ENCODE results near the gene GMFB.
"Not testable (repeated sequence)": the region's sequence is repeated elsewhere in the genome, so short reads cannot be mapped to it uniquely, and the experiment has no call there.

GMFB gene

GRCh38 chr14:54472315-54472714 lies 16.5 kb downstream of the GMFB start:
- Histone ChIP-seq H3K9ac (ENCODE audit: low read length) (no peak overlapping the region), H3K36me3 (ENCODE audit: control insufficient read depth, insufficient read depth, low read length) (no peaks in the 10 kb centered on the region), H3K9me3 (ENCODE audit: control insufficient read depth, low read length) (peaks cover 4% of the 10 kb centered on the region), H3K4me1 (ENCODE audit: control insufficient read depth, insufficient read depth, low read length) (peaks cover 16% of the 10 kb centered on the region), H3K27me3 (ENCODE audit: control insufficient read depth, insufficient read depth, low read length) (no peaks in the 10 kb centered on the region), H3K4me3 (ENCODE audit: low read length) (no peak overlapping the region)

GRCh38 chr14:54471641-54472040 lies 17.1 kb downstream of the GMFB start:
- no peak overlapping the region for H3K4me3 ChIP-seq (ENCODE audit: low read length)
- no peaks in the 10 kb centered on the region for H3K36me3 ChIP-seq (ENCODE audit: control insufficient read depth, insufficient read depth, low read length)
- H3K9me3 ChIP-seq (ENCODE audit: control insufficient read depth, low read length): peaks cover 6% of the 10 kb centered on the region
- H3K9ac ChIP-seq (ENCODE audit: low read length): no peak overlapping the region
- H3K27me3 ChIP-seq (ENCODE audit: control insufficient read depth, insufficient read depth, low read length): no peaks in the 10 kb centered on the region
- H3K4me1 ChIP-seq (ENCODE audit: control insufficient read depth, insufficient read depth, low read length): peaks cover 16% of the 10 kb centered on the region

GRCh38 chr14:54470701-54471100 lies 18.1 kb downstream of the GMFB start:
- Histone ChIP-seq H3K27me3 (ENCODE audit: control insufficient read depth, insufficient read depth, low read length) (no peaks in the 10 kb centered on the region), H3K9me3 (ENCODE audit: control insufficient read depth, low read length) (peaks cover 6% of the 10 kb centered on the region), H3K4me3 (ENCODE audit: low read length) (no peak overlapping the region), H3K9ac (ENCODE audit: low read length) (no peak overlapping the region), H3K4me1 (ENCODE audit: control insufficient read depth, insufficient read depth, low read length) (peaks cover 16% of the 10 kb centered on the region), H3K36me3 (ENCODE audit: control insufficient read depth, insufficient read depth, low read length) (no peaks in the 10 kb centered on the region)

DNA sequence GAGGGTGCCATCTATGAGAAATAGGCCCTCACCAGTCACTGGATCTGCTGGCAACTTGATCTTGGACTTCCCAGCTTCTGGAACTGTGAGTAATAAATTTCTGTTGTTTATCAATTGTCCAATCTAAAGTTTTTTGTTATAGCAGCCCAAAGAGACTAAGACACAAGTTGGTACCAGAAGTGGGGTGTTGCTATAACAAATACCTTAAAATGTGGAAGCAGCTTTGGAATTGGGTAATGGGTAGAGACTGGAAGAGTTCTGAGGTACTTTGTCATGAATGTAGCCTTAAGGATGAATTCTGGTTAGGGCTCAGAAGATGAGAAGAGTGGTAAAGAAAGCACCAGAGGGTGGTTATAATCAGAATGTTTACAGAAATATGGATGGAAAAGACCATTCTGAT lies 21.5 kb downstream of the GMFB start:
- Histone ChIP-seq H3K36me3 (ENCODE audit: control insufficient read depth, insufficient read depth, low read length) (no peaks in the 10 kb centered on the region), H3K9me3 (ENCODE audit: control insufficient read depth, low read length) (peaks cover 6% of the 10 kb centered on the region), H3K4me1 (ENCODE audit: control insufficient read depth, insufficient read depth, low read length) (peaks cover 16% of the 10 kb centered on the region)

GRCh38 chr14:54465654-54466053 lies 23.1 kb downstream of the GMFB start:
- H3K9ac ChIP-seq (ENCODE audit: low read length): no peak overlapping the region
- no peak overlapping the region for H3K4me3 ChIP-seq (ENCODE audit: low read length)
- no peaks in the 10 kb centered on the region for H3K36me3 ChIP-seq (ENCODE audit: control insufficient read depth, insufficient read depth, low read length)
- peaks cover 20% of the 10 kb centered on the region for H3K27me3 ChIP-seq (ENCODE audit: control insufficient read depth, insufficient read depth, low read length)
- peaks cover 6% of the 10 kb centered on the region for H3K9me3 ChIP-seq (ENCODE audit: control insufficient read depth, low read length)
- H3K4me1 ChIP-seq (ENCODE audit: control insufficient read depth, insufficient read depth, low read length): peaks cover 4% of the 10 kb centered on the region

More for the DNA sequence above, 21.5 kb downstream of the GMFB start:
- no peak overlapping the region for H3K4me3 ChIP-seq (ENCODE audit: low read length)
- H3K9ac ChIP-seq (ENCODE audit: low read length): no peak overlapping the region
- H3K27me3 ChIP-seq (ENCODE audit: control insufficient read depth, insufficient read depth, low read length): peaks cover 13% of the 10 kb centered on the region

DNA sequence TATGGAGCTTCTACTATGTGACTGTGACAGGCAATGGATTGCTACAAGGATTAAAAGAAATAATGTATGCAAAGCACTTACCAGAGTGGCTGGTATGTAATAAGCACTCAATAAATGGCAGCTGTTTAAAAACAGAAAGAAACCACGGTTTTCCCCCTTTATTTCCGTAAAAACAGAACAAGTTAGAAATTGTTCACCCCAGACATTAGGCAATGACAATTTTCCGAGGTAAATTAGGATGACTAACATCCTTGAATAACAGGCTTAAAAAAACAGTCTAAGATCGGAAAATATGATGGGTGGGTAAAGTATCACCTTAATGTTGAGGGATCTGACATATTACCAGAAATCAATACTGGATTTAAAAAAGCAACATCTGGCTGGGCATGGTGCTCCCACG lies 26.7 kb downstream of the GMFB start:
- Histone ChIP-seq H3K27me3 (ENCODE audit: control insufficient read depth, insufficient read depth, low read length) (peaks cover 39% of the 10 kb centered on the region), H3K36me3 (ENCODE audit: control insufficient read depth, insufficient read depth, low read length) (no peaks in the 10 kb centered on the region), H3K9me3 (ENCODE audit: control insufficient read depth, low read length) (peaks cover 9% of the 10 kb centered on the region), H3K4me1 (ENCODE audit: control insufficient read depth, insufficient read depth, low read length) (no peaks in the 10 kb centered on the region), H3K9ac (ENCODE audit: low read length) (no peak overlapping the region), H3K4me3 (ENCODE audit: low read length) (no peak overlapping the region)

GRCh38 chr14:54459106-54459505 lies 29.7 kb downstream of the GMFB start:
- no peaks in the 10 kb centered on the region for H3K4me1 ChIP-seq (ENCODE audit: control insufficient read depth, insufficient read depth, low read length)
- H3K36me3 ChIP-seq (ENCODE audit: control insufficient read depth, insufficient read depth, low read length): no peaks in the 10 kb centered on the region
- H3K9me3 ChIP-seq (ENCODE audit: control insufficient read depth, low read length): peaks cover 9% of the 10 kb centered on the region
- no peak overlapping the region for H3K4me3 ChIP-seq (ENCODE audit: low read length)
- no peak overlapping the region for H3K9ac ChIP-seq (ENCODE audit: low read length)
- H3K27me3 ChIP-seq (ENCODE audit: control insufficient read depth, insufficient read depth, low read length): peaks cover 43% of the 10 kb centered on the region

DNA sequence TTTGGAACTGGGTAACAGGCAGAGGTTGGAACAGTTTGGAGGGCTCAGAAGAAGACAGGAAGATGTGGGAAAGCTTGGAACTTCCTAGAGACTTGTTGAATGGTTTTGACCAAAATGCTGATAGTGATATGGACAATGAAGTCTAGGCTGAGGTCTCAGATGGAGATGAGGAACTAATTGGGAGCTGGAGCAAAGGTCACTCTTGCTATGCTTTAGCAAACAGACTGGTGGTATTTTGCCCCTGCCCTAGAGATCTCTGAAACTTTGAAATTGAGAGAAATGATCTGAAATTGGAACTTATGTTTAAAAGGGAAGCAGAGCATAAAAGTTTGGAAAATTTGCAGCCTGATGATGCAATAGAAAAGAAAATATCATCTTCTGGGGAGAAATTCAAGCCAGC lies 30.2 kb downstream of the GMFB start:
- peaks cover 40% of the 10 kb centered on the region for H3K27me3 ChIP-seq (ENCODE audit: control insufficient read depth, insufficient read depth, low read length)

DNA sequence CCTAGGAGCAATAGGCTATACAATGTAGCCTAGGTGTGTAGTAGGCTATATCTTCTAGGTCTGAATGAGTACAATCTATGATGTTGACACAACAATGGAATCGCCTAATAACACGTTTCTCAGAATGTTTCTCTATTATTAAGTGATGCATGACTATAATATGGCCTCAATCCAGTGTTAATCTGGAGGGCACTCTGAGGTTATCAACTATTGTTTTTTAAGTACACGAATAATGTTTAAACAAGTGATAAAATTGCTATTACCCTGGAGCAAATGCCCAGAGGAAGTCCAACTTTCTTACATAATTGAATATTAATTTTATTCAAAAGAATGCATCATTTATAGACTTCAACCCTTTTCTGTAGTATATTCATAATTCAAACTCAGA lies 31.2 kb downstream of the GMFB start:
- H3K36me3 ChIP-seq (ENCODE audit: control insufficient read depth, insufficient read depth, low read length): no peaks in the 10 kb centered on the region
- H3K9me3 ChIP-seq (ENCODE audit: control insufficient read depth, low read length): peaks cover 9% of the 10 kb centered on the region
- H3K27me3 ChIP-seq (ENCODE audit: control insufficient read depth, insufficient read depth, low read length): peaks cover 31% of the 10 kb centered on the region

More for the DNA sequence above, 30.2 kb downstream of the GMFB start:
- not testable (repeated sequence) for H3K4me1 ChIP-seq (ENCODE audit: control insufficient read depth, insufficient read depth, low read length); H3K4me3 ChIP-seq (ENCODE audit: low read length); H3K36me3 ChIP-seq (ENCODE audit: control insufficient read depth, insufficient read depth, low read length); H3K9me3 ChIP-seq (ENCODE audit: control insufficient read depth, low read length); H3K9ac ChIP-seq (ENCODE audit: low read length)

GRCh38 chr14:54456820-54457608 lies 31.8 kb downstream of the GMFB start:
- not testable (repeated sequence) for H3K4me3 ChIP-seq (ENCODE audit: low read length); H3K9ac ChIP-seq (ENCODE audit: low read length); H3K4me1 ChIP-seq (ENCODE audit: control insufficient read depth, insufficient read depth, low read length); H3K36me3 ChIP-seq (ENCODE audit: control insufficient read depth, insufficient read depth, low read length); H3K9me3 ChIP-seq (ENCODE audit: control insufficient read depth, low read length)
- peaks cover 30% of the 10 kb centered on the region for H3K27me3 ChIP-seq (ENCODE audit: control insufficient read depth, insufficient read depth, low read length)

More for the DNA sequence above, 31.2 kb downstream of the GMFB start:
- H3K4me1 ChIP-seq (ENCODE audit: control insufficient read depth, insufficient read depth, low read length): no peaks in the 10 kb centered on the region
- no peak overlapping the region for H3K4me3 ChIP-seq (ENCODE audit: low read length)
- no peak overlapping the region for H3K9ac ChIP-seq (ENCODE audit: low read length)

GRCh38 chr14:54455363-54455762 lies 33.4 kb downstream of the GMFB start:
- Histone ChIP-seq H3K9ac (ENCODE audit: low read length) (no peak overlapping the region), H3K36me3 (ENCODE audit: control insufficient read depth, insufficient read depth, low read length) (no peaks in the 10 kb centered on the region), H3K9me3 (ENCODE audit: control insufficient read depth, low read length) (peaks cover 9% of the 10 kb centered on the region), H3K4me3 (ENCODE audit: low read length) (no peak overlapping the region), H3K4me1 (ENCODE audit: control insufficient read depth, insufficient read depth, low read length) (no peaks in the 10 kb centered on the region), H3K27me3 (ENCODE audit: control insufficient read depth, insufficient read depth, low read length) (peaks cover 30% of the 10 kb centered on the region)

DNA sequence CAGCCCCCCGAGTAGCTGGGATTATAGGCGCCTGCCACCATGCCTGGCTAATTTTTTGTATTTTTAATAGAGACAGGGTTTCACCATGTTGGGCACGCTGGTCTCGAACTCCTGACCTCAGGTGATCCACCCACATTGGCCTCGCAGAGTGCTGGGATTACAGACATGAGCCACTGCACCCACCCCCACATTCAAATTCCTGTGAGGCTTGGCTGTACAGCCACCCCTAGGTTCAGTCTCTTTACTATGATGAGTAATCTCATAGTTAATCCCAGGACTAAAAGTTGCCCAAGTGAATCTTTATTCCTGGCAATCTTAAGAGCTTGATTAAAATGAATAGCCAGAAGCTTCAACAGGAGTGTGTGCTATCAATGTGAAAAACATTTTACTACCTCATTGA lies 34.8 kb downstream of the GMFB start:
- not testable (repeated sequence) for H3K4me3 ChIP-seq (ENCODE audit: low read length); H3K36me3 ChIP-seq (ENCODE audit: control insufficient read depth, insufficient read depth, low read length); H3K9me3 ChIP-seq (ENCODE audit: control insufficient read depth, low read length); H3K4me1 ChIP-seq (ENCODE audit: control insufficient read depth, insufficient read depth, low read length); H3K9ac ChIP-seq (ENCODE audit: low read length)
- H3K27me3 ChIP-seq (ENCODE audit: control insufficient read depth, insufficient read depth, low read length): peaks cover 26% of the 10 kb centered on the region

- no peaks in the 10 kb centered on the region for H3K9me3 ChIP-seq (ENCODE audit: control insufficient read depth, low read length)
- no peak overlapping the region for H3K4me3 ChIP-seq (ENCODE audit: low read length)
- no peaks in the 10 kb centered on the region for H3K36me3 ChIP-seq (ENCODE audit: control insufficient read depth, insufficient read depth, low read length)
- H3K9ac ChIP-seq (ENCODE audit: low read length): no peak overlapping the region
- no peaks in the 10 kb centered on the region for H3K4me1 ChIP-seq (ENCODE audit: control insufficient read depth, insufficient read depth, low read length)
- H3K27me3 ChIP-seq (ENCODE audit: control insufficient read depth, insufficient read depth, low read length): peaks cover 22% of the 10 kb centered on the region
Observed at GRCh38 chr14:54453252-54453651, 35.5 kb downstream of the GMFB start.
